ENCODE results near the gene TENM4.
A peak's percentile ranks its signal among the peaks of the same experiment; 100 is the strongest.

The TENM4 gene

DNA sequence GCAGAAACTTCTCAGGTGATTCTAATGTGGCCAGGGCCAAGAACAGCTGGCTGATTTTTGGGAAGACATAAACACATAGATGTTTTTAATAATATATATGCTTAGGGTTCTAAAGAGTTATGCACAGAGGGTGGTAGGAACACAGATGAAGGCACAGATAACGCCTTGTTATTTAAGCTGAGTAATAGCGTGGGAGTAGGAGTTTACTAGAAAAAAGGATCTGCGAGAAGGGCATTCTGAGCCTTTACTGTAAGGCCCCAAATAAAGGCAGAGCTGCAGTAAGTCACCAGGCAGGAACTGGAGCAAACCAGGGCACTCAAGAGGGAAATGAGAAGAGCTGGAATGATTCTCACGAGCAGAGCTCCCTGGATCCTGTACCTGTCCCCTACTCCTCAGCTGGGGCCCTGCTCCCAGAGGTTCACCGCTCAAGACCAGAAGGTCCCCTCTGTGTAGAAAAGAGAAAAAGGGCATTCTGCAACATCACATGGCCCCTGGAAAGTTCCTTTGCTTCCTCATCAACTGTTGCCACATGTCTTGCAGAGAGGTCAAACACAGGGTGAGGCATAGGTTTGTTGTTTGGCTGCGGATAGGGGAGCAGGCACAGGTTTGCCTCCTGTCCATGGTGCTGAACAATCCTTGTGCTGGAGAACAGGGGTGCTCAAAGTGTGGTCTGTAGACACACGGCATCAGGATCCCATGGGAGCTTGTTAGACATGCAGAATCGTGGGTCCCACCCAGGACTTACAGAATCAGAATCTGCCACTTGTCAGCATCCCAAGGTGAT is 125.7 kb downstream of the TENM4 start:
- in situ Hi-C loops (cut with HindIII; ENCODE audit: low pct_ligation_motif_present, low sequenced_read_pairs): no loop called here
- peak; percentile 2 for DNase-seq
- no peaks in the 10 kb centered on the region for H3K36me3 ChIP-seq (replicated peaks)
- no peak overlapping the region for H3K4me3 ChIP-seq (ENCODE audit: low read depth, low read length)
- no peak overlapping the region for H3K27ac ChIP-seq
- TF ChIP-seq, protein P1, sequence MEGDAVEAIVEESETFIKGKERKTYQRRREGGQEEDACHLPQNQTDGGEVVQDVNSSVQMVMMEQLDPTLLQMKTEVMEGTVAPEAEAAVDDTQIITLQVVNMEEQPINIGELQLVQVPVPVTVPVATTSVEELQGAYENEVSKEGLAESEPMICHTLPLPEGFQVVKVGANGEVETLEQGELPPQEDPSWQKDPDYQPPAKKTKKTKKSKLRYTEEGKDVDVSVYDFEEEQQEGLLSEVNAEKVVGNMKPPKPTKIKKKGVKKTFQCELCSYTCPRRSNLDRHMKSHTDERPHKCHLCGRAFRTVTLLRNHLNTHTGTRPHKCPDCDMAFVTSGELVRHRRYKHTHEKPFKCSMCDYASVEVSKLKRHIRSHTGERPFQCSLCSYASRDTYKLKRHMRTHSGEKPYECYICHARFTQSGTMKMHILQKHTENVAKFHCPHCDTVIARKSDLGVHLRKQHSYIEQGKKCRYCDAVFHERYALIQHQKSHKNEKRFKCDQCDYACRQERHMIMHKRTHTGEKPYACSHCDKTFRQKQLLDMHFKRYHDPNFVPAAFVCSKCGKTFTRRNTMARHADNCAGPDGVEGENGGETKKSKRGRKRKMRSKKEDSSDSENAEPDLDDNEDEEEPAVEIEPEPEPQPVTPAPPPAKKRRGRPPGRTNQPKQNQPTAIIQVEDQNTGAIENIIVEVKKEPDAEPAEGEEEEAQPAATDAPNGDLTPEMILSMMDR (IDR thresholded peaks at IDR 0.05; ENCODE audit: low read depth, low read length, missing control alignments): no peak
- no peaks in the 10 kb centered on the region for H3K27me3 ChIP-seq (replicated peaks)

DNA sequence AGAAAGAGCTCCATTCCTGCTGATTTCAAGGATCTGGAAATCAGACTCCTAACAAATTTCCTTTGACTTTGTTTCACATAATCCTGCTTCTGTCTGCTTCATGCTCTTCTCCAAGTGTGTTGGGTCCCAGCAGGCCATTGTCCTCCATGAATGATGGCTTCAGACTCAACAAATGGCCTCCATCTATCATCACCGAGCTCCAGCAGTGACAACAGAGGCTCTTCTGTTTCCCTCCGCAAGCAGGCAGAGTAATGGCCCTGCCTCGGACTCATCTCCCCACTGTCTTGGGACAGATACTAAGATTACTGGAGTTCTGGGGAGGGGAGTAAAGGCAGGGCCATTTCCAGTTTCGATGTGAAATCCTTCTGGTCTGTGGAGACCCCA is 127.3 kb downstream of the TENM4 start:
- DNase-seq: no peak
- Histone ChIP-seq H3K4me3 (ENCODE audit: low read depth, low read length) (no peak overlapping the region), H3K36me3 (replicated peaks) (no peaks in the 10 kb centered on the region), H3K27ac (no peak overlapping the region), H3K27me3 (replicated peaks) (no peaks in the 10 kb centered on the region)
- TF ChIP-seq, protein P1 (IDR thresholded peaks at IDR 0.05; ENCODE audit: low read depth, low read length, missing control alignments): no peak
- in situ Hi-C loops (cut with HindIII; ENCODE audit: low pct_ligation_motif_present, low sequenced_read_pairs): no loop called here

DNA sequence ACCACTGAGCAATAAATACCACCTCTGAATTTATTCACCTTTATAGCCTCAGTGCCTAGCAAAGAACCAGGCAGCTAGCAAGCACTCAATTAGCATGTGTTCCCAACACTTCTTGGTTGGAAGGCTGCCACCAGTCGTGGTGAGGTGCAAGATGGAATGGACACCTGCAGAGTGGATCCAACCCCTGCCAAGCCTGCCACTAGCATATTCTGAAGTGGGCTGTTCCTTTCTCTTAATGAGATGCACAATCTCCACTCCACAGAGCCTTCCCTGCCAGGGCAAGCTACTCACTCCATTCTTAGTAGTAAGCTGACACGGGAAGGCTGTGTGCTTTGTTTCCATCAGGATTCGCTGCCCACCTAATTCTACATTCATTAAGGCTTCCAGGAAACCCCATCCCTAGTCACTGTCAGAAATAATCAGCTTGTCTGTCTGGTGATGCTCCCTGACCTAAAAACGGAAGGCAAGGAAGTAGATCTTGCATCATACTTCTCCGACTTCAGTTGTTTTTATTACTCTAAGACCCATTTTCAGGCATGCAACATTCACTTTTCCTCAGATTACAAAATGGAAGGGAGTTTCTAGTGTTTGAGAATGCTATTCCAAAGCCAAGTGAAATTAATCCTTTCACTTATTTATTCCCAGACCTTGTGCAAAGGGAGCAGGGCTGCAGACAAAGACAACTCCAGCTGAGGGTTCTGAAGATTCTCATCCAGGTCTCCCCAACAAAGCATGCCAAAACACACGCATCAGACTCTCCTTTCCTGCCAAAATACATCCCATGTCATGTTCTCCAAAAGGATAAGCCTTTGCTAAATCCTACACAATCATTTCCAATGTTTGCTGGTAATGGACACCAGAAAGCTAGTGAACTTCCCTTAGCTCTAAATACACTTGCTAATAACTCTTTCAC is 128.0 kb downstream of the TENM4 start:
- Histone ChIP-seq H3K27ac (no peak overlapping the region), H3K27me3 (replicated peaks) (no peaks in the 10 kb centered on the region), H3K36me3 (replicated peaks) (no peaks in the 10 kb centered on the region), H3K4me3 (ENCODE audit: low read depth, low read length) (no peak overlapping the region)
- in situ Hi-C loops (cut with HindIII; ENCODE audit: low pct_ligation_motif_present, low sequenced_read_pairs): no loop called here
- TF ChIP-seq, protein P1 (IDR thresholded peaks at IDR 0.05; ENCODE audit: low read depth, low read length, missing control alignments): no peak
- no peak for DNase-seq

DNA sequence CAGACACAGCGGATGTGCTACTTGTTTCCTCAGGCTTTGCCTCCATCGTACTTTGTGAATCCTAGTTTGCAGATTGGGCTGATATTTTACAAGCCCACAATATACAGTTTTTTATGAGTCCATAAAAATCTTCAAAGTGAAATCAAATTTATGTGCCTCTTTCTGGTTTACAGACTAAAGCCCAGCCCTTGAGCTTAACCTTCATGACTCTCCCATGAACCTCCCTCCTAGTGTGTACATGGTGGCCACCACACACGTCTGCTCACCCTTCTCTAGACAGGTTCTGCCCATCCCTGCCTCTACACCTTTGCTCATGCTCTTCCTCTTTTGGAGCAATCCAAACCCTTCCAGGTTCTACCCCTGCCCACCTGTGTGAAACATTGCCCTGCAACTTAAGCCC is 129.4 kb downstream of the TENM4 start:
- DNase-seq: no peak
- Histone ChIP-seq H3K36me3 (replicated peaks) (no peaks in the 10 kb centered on the region), H3K27ac (no peak overlapping the region), H3K27me3 (replicated peaks) (no peaks in the 10 kb centered on the region), H3K4me3 (ENCODE audit: low read depth, low read length) (no peak overlapping the region)
- TF ChIP-seq, protein P1 (IDR thresholded peaks at IDR 0.05; ENCODE audit: low read depth, low read length, missing control alignments): no peak
- in situ Hi-C loops (cut with HindIII; ENCODE audit: low pct_ligation_motif_present, low sequenced_read_pairs): no loop called here

DNA sequence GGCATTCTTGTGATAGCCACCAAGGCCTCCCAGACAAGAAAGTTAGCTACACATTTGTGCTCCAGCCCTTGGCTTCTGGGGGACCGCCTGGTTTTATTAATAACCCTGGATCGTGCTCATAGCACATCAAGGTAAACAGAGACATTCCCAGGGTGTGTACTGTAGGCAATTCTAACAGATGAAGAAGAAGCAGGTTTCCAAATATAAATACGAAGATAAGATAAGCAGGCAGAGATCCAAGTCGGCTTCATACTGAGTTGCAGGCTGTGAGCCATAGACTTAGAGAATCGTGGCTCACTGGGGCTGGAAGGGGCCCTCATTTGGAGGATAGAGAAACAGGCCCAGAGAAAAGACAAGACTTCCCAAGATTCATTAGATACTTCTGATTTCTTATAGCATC is 131.4 kb downstream of the TENM4 start:
- no peak for DNase-seq
- Histone ChIP-seq H3K27me3 (replicated peaks) (no peaks in the 10 kb centered on the region), H3K4me3 (ENCODE audit: low read depth, low read length) (no peak overlapping the region), H3K36me3 (replicated peaks) (no peaks in the 10 kb centered on the region), H3K27ac (no peak overlapping the region)
- in situ Hi-C loops (cut with HindIII; ENCODE audit: low pct_ligation_motif_present, low sequenced_read_pairs): no loop called here
- TF ChIP-seq, protein P1 (IDR thresholded peaks at IDR 0.05; ENCODE audit: low read depth, low read length, missing control alignments): no peak

Measured in brain microvascular endothelial cell (primary cell).